Measurements from ENCODE around the gene ZFHX3.

GRCh38 chr16:73091174-73091573, 43.2 kb upstream of the ZFHX3 start:
- TF ChIP-seq, protein P1, sequence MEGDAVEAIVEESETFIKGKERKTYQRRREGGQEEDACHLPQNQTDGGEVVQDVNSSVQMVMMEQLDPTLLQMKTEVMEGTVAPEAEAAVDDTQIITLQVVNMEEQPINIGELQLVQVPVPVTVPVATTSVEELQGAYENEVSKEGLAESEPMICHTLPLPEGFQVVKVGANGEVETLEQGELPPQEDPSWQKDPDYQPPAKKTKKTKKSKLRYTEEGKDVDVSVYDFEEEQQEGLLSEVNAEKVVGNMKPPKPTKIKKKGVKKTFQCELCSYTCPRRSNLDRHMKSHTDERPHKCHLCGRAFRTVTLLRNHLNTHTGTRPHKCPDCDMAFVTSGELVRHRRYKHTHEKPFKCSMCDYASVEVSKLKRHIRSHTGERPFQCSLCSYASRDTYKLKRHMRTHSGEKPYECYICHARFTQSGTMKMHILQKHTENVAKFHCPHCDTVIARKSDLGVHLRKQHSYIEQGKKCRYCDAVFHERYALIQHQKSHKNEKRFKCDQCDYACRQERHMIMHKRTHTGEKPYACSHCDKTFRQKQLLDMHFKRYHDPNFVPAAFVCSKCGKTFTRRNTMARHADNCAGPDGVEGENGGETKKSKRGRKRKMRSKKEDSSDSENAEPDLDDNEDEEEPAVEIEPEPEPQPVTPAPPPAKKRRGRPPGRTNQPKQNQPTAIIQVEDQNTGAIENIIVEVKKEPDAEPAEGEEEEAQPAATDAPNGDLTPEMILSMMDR (IDR thresholded peaks at IDR 0.05): no peak
- TF ChIP-seq POLR2A (IDR thresholded peaks at IDR 0.05): no peak

All from heart left ventricle (tissue), 13 donors.